Memory B cell (primary cell): ENCODE data around the gene RASSF3.

Experiments
- ATAC-seq: fragments of 150-1000 bp; cut with Tn5 transposase; 2 replicates; pipeline ENCODE4 v1.10.0; 2021; ENCODE audit warnings: low read depth, mild to moderate bottlenecking, moderate library complexity
- DNase-seq, 2 donors: peaks; one replicate each; pipeline ENCODE4 v3.0.0; 2022; ENCODE audit warnings: low spot score in 2 of 2
- H3K27ac Mint-ChIP-seq: one replicate; pipeline ENCODE4 v1.8.0; 2022; ENCODE audit warnings: mild to moderate bottlenecking, moderate library complexity, mixed read lengths
- H3K27me3 Mint-ChIP-seq: one replicate; pipeline ENCODE4 v1.8.0; 2022; ENCODE audit warnings: mixed read lengths
- H3K36me3 Mint-ChIP-seq: one replicate; pipeline ENCODE4 v1.8.0; 2022; ENCODE audit warnings: mild to moderate bottlenecking, mixed read lengths
- H3K4me1 Mint-ChIP-seq: one replicate; pipeline ENCODE4 v1.8.0; 2022; ENCODE audit warnings: mixed read lengths
- H3K4me3 Mint-ChIP-seq: one replicate; pipeline ENCODE4 v1.8.0; 2022; ENCODE audit warnings: mild to moderate bottlenecking, moderate library complexity, mixed read lengths
- H3K9me3 Mint-ChIP-seq: one replicate; pipeline ENCODE4 v1.8.0; 2022; ENCODE audit warnings: mixed read lengths

RASSF3 gene

GRCh38 chr12:64709429-64709828 lies 99.1 kb downstream of the RASSF3 start:
- Mint-ChIP-seq H3K36me3 (peaks cover 11% of the 10 kb centered on the region), H3K4me3 (no peak overlapping the region), H3K27me3 (no peaks in the 10 kb centered on the region)

GRCh38 chr12:64713376-64713775 lies 103.1 kb downstream of the RASSF3 start:
- ATAC-seq (no peak), DNase-seq (no peak)
- Mint-ChIP-seq H3K27ac (peak overlapping the region; percentile 28), H3K4me1 (peaks cover 2% of the 10 kb centered on the region), H3K36me3 (peaks cover 24% of the 10 kb centered on the region), H3K4me3 (no peak overlapping the region), H3K9me3 (no peaks in the 10 kb centered on the region), H3K27me3 (no peaks in the 10 kb centered on the region)

More at GRCh38 chr12:64709429-64709828, 99.1 kb downstream of the RASSF3 start:
- ATAC-seq, result no peak
- no peaks in the 10 kb centered on the region for H3K9me3 Mint-ChIP-seq
- DNase-seq, result no peak
- peaks cover 2% of the 10 kb centered on the region for H3K4me1 Mint-ChIP-seq
- no peak overlapping the region for H3K27ac Mint-ChIP-seq

DNA sequence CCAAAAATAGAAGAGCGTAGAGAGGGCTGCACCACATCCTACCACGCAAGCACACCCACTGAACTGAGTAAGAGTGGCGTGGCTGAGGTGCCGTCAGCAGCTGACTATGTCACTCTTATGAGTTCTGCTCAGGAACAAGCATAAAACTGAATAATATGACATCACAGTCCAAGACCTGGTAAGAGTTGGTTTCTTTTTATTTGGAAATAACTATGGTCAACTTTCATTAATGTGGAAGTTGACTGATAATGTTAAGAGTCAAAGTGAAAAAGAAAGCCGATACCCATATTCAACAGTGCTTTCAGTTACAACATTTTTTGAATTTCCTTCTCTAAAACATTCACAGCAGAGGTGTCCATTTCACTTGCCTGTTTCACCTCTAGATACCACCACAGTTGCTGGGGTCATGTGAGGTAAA lies 104.3 kb downstream of the RASSF3 start:
- H3K36me3 Mint-ChIP-seq, result peaks cover 25% of the 10 kb centered on the region
- no peak overlapping the region for H3K4me3 Mint-ChIP-seq
- DNase-seq (no peak), ATAC-seq (peak; percentile 38)
- H3K27me3 Mint-ChIP-seq, result no peaks in the 10 kb centered on the region
- H3K9me3 Mint-ChIP-seq, result no peaks in the 10 kb centered on the region
- peaks cover 2% of the 10 kb centered on the region for H3K4me1 Mint-ChIP-seq
- H3K27ac Mint-ChIP-seq, result peak overlapping the region; percentile 8

DNA sequence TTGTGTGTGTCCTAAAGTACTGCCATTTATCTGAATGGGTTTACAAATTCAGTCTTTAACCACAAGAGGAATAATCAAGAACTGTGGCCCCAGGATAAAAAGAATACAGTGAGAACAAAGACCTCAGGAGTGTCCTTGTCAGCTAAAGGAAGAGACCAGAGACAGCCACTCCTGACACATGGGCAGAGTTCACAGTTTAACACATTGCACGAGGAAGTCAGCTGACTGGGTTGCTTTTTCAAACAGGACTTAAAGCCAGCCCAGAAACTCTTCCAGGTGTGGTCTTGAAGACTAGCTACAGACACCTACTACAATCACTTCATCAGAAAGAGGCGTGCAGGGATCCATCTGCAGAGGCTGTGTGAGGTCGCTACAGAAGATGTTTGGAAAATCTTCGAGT lies 106.1 kb downstream of the RASSF3 start:
- Mint-ChIP-seq H3K36me3 (peaks cover 35% of the 10 kb centered on the region), H3K27ac (peak overlapping the region; percentile 9)

GRCh38 chr12:64716839-64717455 lies 106.7 kb downstream of the RASSF3 start:
- H3K27me3 Mint-ChIP-seq, result no peaks in the 10 kb centered on the region
- peaks cover 40% of the 10 kb centered on the region for H3K36me3 Mint-ChIP-seq
- peak overlapping the region; percentile 9 for H3K27ac Mint-ChIP-seq
- H3K4me1 Mint-ChIP-seq, result peaks cover 2% of the 10 kb centered on the region
- ATAC-seq, result no peak
- no peak for DNase-seq
- no peaks in the 10 kb centered on the region for H3K9me3 Mint-ChIP-seq
- no peak overlapping the region for H3K4me3 Mint-ChIP-seq

More for the DNA sequence above, 106.1 kb downstream of the RASSF3 start:
- Mint-ChIP-seq H3K9me3 (no peaks in the 10 kb centered on the region), H3K4me3 (no peak overlapping the region), H3K27me3 (no peaks in the 10 kb centered on the region), H3K4me1 (peaks cover 2% of the 10 kb centered on the region)
- DNase-seq (no peak), ATAC-seq (no peak)

GRCh38 chr12:64718649-64719048 lies 108.4 kb downstream of the RASSF3 start:
- ATAC-seq, result no peak
- Mint-ChIP-seq H3K36me3 (peaks cover 52% of the 10 kb centered on the region), H3K4me1 (peaks cover 2% of the 10 kb centered on the region), H3K27ac (no peak overlapping the region), H3K27me3 (no peaks in the 10 kb centered on the region), H3K9me3 (no peaks in the 10 kb centered on the region), H3K4me3 (no peak overlapping the region)
- DNase-seq, result no peak

DNA sequence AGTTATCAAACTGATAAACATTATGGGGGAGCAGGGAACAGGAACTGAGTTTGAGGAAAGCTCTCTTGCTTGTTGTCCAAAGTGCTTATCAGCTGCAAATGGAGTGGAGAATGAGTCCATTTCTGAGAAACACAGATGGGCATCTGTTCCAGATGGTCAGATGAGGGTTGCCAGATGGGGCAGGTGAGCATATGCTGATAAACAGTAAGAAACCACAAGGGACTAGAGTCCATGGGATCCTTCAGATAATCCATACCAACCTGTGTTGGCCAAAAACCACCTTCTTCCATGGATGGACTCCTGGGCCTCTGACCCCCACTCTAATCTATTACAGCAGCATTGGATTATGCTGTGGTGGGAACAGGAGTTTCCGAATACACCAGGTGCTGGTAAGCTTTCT lies 110.6 kb downstream of the RASSF3 start:
- no peak overlapping the region for H3K4me3 Mint-ChIP-seq
- H3K4me1 Mint-ChIP-seq, result no peaks in the 10 kb centered on the region
- H3K27me3 Mint-ChIP-seq, result no peaks in the 10 kb centered on the region
- no peak overlapping the region for H3K27ac Mint-ChIP-seq
- no peak for ATAC-seq
- H3K9me3 Mint-ChIP-seq, result no peaks in the 10 kb centered on the region
- no peak for DNase-seq
- peaks cover 49% of the 10 kb centered on the region for H3K36me3 Mint-ChIP-seq

GRCh38 chr12:64722835-64723234 lies 112.5 kb downstream of the RASSF3 start:
- Mint-ChIP-seq H3K36me3 (peaks cover 42% of the 10 kb centered on the region), H3K4me3 (no peak overlapping the region), H3K4me1 (no peaks in the 10 kb centered on the region), H3K27me3 (no peaks in the 10 kb centered on the region), H3K9me3 (no peaks in the 10 kb centered on the region), H3K27ac (no peak overlapping the region)
- DNase-seq (no peak), ATAC-seq (no peak)

DNA sequence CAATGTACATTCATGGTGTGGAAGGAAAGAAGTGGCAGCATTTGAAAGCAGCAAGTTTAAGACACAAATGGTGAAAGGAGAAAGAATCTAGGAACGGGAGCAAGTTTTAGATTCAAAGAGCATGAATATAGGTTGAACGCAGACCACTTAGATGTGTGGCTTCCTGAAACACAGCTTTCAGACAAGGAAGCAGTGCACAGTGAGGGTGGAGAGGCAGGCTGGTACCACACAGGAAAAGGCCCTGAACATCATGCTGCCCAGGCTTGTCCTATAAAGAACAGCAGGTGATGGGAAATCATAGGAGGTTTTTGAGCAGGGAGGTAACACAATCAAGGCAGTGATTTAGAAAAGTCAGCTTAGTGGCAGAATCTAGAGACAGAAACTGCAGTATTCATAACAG lies 113.3 kb downstream of the RASSF3 start:
- no peaks in the 10 kb centered on the region for H3K9me3 Mint-ChIP-seq
- peaks cover 44% of the 10 kb centered on the region for H3K36me3 Mint-ChIP-seq
- no peaks in the 10 kb centered on the region for H3K4me1 Mint-ChIP-seq
- H3K27ac Mint-ChIP-seq, result no peak overlapping the region
- ATAC-seq (no peak), DNase-seq (no peak)
- H3K4me3 Mint-ChIP-seq, result no peak overlapping the region
- H3K27me3 Mint-ChIP-seq, result no peaks in the 10 kb centered on the region

GRCh38 chr12:64724201-64724745 lies 114.0 kb downstream of the RASSF3 start:
- Mint-ChIP-seq H3K9me3 (no peaks in the 10 kb centered on the region), H3K36me3 (peaks cover 43% of the 10 kb centered on the region), H3K27ac (no peak overlapping the region), H3K27me3 (no peaks in the 10 kb centered on the region), H3K4me1 (no peaks in the 10 kb centered on the region), H3K4me3 (no peak overlapping the region)
- no peak for DNase-seq
- ATAC-seq, result no peak

DNA sequence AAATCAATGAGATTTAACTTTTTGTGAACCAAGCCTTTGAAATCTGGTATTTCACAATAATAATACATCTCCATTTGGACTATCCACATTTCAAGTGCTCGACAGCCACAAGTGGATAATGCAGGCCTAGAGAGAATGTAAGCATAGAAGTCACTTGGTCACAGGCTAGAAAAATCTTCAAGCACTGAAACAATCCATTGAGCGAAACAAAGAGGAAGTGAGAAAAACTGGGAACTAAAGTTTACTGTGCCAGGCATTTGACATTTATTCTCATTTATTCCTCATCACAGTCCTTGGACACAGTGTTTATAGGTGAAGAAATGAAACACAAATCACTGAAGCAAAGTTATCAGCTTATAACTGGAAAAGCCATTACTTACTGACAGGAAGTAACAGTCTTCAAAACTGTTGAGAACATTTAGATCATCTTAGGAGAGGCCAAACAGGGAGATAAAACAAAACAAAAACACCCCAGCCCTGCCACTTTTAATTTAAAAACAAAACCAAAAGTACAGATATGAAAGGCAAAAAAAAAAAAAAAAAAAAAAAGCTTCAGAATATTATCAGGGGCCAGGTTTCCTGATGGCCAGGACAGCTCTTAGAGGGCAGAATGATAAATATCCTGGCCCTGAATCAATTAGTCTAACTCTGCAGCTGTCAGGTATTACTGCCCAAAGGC lies 119.8 kb downstream of the RASSF3 start:
- peak in 1 of 2 donors; percentile 5 for DNase-seq
- ATAC-seq, result peak; percentile 62
- Mint-ChIP-seq H3K4me1 (peaks cover 9% of the 10 kb centered on the region), H3K9me3 (no peaks in the 10 kb centered on the region), H3K36me3 (peaks cover 20% of the 10 kb centered on the region), H3K27me3 (no peaks in the 10 kb centered on the region), H3K27ac (peak overlapping the region; percentile 88), H3K4me3 (no peak overlapping the region)

DNA sequence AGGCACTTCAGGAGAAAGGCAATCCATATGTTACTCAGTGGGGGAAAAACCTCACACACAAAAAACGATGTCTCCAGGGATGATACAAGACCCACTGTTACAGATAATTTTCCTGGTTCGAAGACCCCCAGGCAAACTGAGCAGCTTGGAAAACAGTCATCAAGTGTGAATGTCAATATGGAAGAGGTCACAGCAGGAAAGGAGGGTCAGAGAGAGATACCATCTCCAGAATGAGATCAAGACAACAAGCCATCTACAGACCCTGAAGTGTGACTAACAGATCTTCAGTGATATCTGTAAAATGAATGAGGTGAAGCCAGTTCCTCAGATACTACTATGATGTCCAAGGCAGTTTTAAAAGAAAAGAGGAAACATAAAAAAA lies 120.3 kb downstream of the RASSF3 start:
- Mint-ChIP-seq H3K9me3 (no peaks in the 10 kb centered on the region), H3K4me1 (peaks cover 9% of the 10 kb centered on the region), H3K27ac (peak overlapping the region; percentile 88), H3K27me3 (no peaks in the 10 kb centered on the region), H3K36me3 (peaks cover 18% of the 10 kb centered on the region), H3K4me3 (no peak overlapping the region)
- DNase-seq, result no peak
- ATAC-seq, result peak; percentile 31

GRCh38 chr12:64731683-64732082 lies 121.4 kb downstream of the RASSF3 start:
- ATAC-seq, result no peak
- Mint-ChIP-seq H3K36me3 (peaks cover 19% of the 10 kb centered on the region), H3K27me3 (no peaks in the 10 kb centered on the region), H3K4me1 (peaks cover 9% of the 10 kb centered on the region), H3K4me3 (no peak overlapping the region), H3K9me3 (no peaks in the 10 kb centered on the region), H3K27ac (no peak overlapping the region)
- DNase-seq, result no peak

DNA sequence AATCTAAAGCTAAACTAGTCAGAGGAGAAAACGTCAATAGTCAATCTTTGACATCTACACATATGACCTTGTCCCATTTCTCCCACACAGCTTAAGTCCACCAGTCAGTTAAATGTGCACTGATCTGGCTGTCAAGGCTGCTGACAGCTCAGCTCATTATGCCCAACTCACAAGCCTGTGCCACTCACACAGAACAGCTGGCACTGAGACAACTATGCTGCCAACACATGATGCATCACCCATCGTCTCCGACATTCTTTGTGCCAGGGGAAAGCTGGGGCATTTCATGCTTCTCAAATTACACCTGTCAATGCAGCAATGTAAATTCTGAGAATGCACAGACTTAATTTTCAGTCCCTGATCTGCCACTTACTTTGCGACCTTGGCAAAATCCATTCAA lies 123.6 kb downstream of the RASSF3 start:
- no peak for ATAC-seq
- Mint-ChIP-seq H3K27me3 (no peaks in the 10 kb centered on the region), H3K27ac (peak overlapping the region; percentile 32), H3K4me1 (peaks cover 9% of the 10 kb centered on the region), H3K9me3 (no peaks in the 10 kb centered on the region), H3K36me3 (peaks cover 26% of the 10 kb centered on the region), H3K4me3 (no peak overlapping the region)
- no peak for DNase-seq
